ENCODE results near the gene TMEM81.

The TMEM81 gene

GRCh38 chr1:205102404-205102803 lies 18.1 kb upstream of the TMEM81 start:
- no peak for TF ChIP-seq CTCF (conservative IDR thresholded peaks at IDR 0.05; ENCODE audit: low read depth, low read length)
- no peak for DNase-seq (ENCODE audit: low read depth)
- H3K4me3 ChIP-seq (ENCODE audit: low read length): no peak overlapping the region

- no peak for DNase-seq (ENCODE audit: low read depth)
- TF ChIP-seq CTCF (conservative IDR thresholded peaks at IDR 0.05; ENCODE audit: low read depth, low read length): no peak
- H3K4me3 ChIP-seq (ENCODE audit: low read length): no peak overlapping the region
These were observed 14.0 kb upstream of the TMEM81 start for GRCh38 chr1:205098242-205098641.

DNA sequence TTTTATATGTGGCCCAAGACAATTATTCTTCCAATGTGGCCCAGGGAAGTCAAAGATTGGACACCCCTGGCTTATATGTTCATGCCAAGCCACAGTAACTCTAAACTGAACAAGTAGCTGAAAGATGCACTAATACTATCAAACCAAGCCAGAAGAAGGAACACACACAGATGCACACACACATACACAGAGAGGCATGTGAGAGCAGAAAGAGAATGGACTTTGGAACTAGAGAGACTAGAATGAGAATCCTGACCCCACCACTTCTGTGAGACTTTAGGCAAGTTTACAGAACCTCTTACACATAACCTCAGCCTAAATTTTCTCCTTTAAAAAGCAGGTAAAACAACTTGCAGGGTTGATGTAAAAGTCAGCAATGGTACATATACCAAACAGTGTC lies 11.2 kb upstream of the TMEM81 start:
- DNase-seq (ENCODE audit: low read depth): no peak
- H3K4me3 ChIP-seq (ENCODE audit: low read length): no peak overlapping the region
- no peak for TF ChIP-seq CTCF (conservative IDR thresholded peaks at IDR 0.05; ENCODE audit: low read depth, low read length)

- no peak for DNase-seq (ENCODE audit: low read depth)
- TF ChIP-seq CTCF (conservative IDR thresholded peaks at IDR 0.05; ENCODE audit: low read depth, low read length): no peak
- H3K4me3 ChIP-seq (ENCODE audit: low read length): no peak overlapping the region
These were observed 6.9 kb upstream of the TMEM81 start for GRCh38 chr1:205091043-205091740.

- no peak for TF ChIP-seq CTCF (conservative IDR thresholded peaks at IDR 0.05; ENCODE audit: low read depth, low read length)
- DNase-seq (ENCODE audit: low read depth): no peak
- no peak overlapping the region for H3K4me3 ChIP-seq (ENCODE audit: low read length)
These were observed 4.1 kb upstream of the TMEM81 start for GRCh38 chr1:205088341-205088740.

- no peak for DNase-seq (ENCODE audit: low read depth)
- TF ChIP-seq CTCF (conservative IDR thresholded peaks at IDR 0.05; ENCODE audit: low read depth, low read length): no peak
- H3K4me3 ChIP-seq (ENCODE audit: low read length): no peak overlapping the region
These were observed 1.8 kb downstream of the TMEM81 start for GRCh38 chr1:205082431-205082830.

DNA sequence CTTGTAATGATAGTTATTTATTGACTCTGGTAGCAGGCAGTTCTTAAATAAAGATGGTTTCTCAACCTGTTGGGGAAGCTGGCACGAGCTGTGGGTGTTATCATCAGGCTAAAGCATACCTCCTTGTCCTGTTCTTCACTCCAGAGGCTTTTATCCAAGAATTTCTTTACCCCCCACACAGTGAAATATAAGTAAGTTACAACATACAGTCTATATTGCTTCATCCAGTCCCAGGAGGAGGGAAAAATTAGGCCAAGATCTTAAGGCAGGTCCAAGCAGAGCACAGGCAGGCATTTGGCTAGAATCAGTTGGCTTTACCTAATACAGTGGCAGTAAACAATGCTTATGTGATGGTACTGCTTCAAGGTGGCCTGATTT lies 6.3 kb downstream of the TMEM81 start:
- DNase-seq (ENCODE audit: low read depth): no peak
- H3K4me3 ChIP-seq (ENCODE audit: low read length): no peak overlapping the region
- no peak for TF ChIP-seq CTCF (conservative IDR thresholded peaks at IDR 0.05; ENCODE audit: low read depth, low read length)
